Measurements from ENCODE around the gene DBF4B.

The DBF4B gene

DNA sequence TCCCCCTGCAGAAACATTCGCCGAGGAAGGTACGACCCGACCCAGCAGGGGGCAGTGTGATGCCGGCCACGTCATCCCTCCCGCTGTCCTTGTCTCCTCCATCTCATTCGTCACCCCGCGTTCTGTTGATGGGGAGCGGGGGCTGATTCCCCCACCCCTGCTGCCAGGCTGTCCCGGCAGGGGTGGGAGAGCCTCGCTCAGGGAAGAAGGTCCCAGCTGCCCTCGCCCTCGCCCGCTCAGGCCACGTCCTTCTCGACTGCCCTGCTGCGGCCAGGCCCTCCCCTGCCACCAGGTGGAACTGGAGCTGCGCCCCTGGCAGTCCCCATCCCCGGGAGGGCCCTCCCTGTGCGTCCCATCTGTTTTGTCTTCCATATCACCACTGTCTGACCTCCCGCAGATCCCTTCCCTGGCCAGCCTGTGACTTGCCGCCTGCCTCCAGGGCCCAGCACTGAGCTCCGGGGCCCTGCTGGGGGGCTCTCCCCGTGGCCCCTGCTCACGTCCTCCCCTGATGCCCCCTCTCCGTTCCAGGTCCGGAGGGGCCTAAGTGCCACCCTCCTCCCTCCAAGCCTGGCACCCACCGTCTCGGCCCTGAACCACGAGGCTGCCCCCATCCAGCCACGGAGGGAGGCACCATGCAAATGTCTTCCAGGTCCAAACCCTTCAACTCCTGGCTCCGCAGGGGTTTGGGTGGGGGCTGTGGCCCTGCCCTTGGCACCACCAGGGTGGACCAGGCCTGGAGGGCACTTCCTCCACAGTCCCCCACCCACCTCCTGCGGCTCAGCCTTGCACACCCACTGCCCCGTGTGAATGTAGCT is 71.0 kb downstream of the DBF4B start:
- peak overlapping the region; percentile 63 for H3K4me3 ChIP-seq (ENCODE audit: low read length)
- peak; percentile 63 for DNase-seq (ENCODE audit: low read depth)
- TF ChIP-seq CTCF (conservative IDR thresholded peaks at IDR 0.05; ENCODE audit: low read length), result peak; percentile 81

DNA sequence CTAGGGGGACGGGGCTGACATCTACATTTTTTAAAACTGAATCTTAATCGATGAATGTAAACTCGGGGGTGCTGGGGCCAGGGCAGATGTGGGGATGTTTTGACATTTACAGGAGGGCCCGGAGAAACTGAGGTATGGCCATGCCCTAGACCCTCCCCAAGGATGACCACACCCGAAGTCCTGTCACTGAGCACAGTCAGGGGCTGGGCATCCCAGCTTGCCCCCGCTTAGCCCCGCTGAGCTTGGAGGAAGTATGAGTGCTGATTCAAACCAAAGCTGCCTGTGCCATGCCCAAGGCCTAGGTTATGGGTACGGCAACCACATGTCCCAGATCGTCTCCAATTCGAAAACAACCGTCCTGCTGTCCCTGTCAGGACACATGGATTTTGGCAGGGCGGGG is 71.7 kb downstream of the DBF4B start:
- DNase-seq (ENCODE audit: low read depth), result no peak
- no peak overlapping the region for H3K4me3 ChIP-seq (ENCODE audit: low read length)
- TF ChIP-seq CTCF (conservative IDR thresholded peaks at IDR 0.05; ENCODE audit: low read length), result no peak

- DNase-seq (ENCODE audit: low read depth), result no peak
- no peak for TF ChIP-seq CTCF (conservative IDR thresholded peaks at IDR 0.05; ENCODE audit: low read length)
- no peak overlapping the region for H3K4me3 ChIP-seq (ENCODE audit: low read length)
Measured at GRCh38 chr17:44780845-44781480, 72.5 kb downstream of the DBF4B start.

GRCh38 chr17:44781551-44782325 is 73.3 kb downstream of the DBF4B start:
- TF ChIP-seq CTCF (conservative IDR thresholded peaks at IDR 0.05; ENCODE audit: low read length), result no peak
- no peak for DNase-seq (ENCODE audit: low read depth)

DNA sequence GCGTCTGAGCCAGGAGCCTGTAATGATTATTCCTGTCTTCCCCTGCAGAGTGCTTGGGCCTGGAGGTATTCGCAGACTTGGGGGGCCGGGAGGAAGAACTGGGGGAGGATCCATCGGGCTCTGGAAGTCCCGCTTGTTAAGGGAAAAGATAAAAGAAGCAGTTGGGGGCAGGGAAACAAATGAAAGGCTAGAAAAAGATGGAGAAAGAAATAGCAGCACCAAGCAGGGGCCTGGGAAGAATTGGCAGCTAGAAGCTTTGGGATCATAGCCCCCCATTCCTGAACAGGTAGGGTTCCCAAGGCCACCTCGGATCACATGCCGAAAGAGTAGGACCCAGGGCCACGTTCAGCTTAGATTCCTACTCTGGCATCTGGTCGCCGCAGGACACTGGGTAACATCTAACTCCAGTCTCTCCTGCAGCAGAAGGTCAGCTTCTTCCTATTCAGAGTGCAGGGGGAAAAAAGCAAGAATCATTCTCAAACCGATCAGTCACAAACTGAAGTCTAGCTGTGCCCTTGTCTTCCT is 73.9 kb downstream of the DBF4B start:
- TF ChIP-seq CTCF (conservative IDR thresholded peaks at IDR 0.05; ENCODE audit: low read length), result no peak
- no peak for DNase-seq (ENCODE audit: low read depth)
- H3K4me3 ChIP-seq (ENCODE audit: low read length), result no peak overlapping the region

More at GRCh38 chr17:44781551-44782325, 73.3 kb downstream of the DBF4B start:
- H3K4me3 ChIP-seq (ENCODE audit: low read length), result no peak overlapping the region

DNA sequence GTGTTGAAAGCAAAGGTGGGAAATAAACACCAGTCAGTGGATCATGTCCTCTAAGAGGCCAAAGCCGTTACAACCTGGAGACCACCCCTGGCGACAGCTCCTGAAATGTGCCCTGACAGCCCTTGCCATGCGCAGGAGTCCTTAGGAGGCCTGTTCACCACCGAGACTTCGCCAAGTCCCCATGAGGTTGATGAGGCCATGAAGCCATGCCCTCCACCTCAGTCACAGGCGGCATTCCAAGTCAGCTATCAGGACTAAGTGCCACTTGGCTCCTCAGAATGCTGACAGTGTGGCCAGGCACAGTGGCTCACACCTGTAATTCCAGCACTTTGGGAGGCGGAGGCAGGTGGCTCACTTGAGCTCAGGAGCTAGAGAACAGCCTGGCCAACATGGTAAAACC is 77.5 kb downstream of the DBF4B start:
- H3K4me3 ChIP-seq (ENCODE audit: low read length), result no peak overlapping the region
- DNase-seq (ENCODE audit: low read depth), result no peak
- TF ChIP-seq CTCF (conservative IDR thresholded peaks at IDR 0.05; ENCODE audit: low read length), result no peak

All from AG10803 (cell line).